Choroid plexus epithelial cell (primary cell): ENCODE data around the gene PADI2.

Source experiments
- DNase-seq: peaks from one replicate; pipeline ENCODE4 v3.0.0-alpha.2; 2010; ENCODE audit warnings: low read depth
- H3K4me3 ChIP-seq: 2 replicates; pipeline ENCODE4 v1.5.1; 2011; ENCODE audit warnings: low read depth, mild to moderate bottlenecking, control low read depth, low read length, moderate library complexity
- TF ChIP-seq, protein P1 (sequence below): conservative IDR thresholded peaks from 2 replicates; pipeline ENCODE4 v1.5.1; 2011; ENCODE audit warnings: low read depth, mild to moderate bottlenecking, control low read depth, inconsistent platforms, low read length, moderate library complexity

Gene PADI2

DNA sequence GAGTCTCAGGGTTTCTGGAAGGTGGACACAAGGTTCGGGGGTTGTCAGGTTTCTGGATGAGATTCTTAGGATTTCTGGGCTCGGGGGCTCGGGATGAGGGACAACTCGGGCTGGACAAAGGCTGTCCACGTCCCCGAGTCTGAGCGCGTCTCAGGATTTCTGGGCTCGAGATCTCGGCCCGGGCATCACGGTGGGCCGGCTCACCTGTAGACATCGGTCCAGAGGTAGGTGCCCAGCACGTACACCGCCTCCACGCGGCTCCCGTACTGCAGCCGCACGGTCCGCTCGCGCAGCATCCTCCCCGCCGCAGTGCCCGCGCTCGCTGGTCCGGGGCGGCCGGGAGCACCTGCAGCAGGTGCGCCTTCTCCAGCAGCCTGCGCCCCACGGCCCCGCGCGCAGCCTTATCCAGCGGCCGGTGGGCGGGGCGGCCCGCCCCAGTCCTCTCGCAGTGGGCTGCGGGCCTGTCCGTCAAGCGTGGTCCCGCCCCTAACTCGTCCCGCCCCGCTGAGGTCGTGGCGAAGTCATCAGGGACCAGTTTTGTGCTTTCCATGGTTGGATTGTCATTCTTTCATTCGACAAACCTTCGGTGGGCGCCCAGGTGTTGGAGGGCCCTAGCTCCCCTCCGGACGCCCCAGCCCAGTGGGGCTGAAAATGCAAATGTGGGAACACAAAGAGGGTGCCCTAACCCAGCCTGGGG lies at the start of gene PADI2:
Gene PADI2, minus strand, starts transcription at position 376 of the 697 bp plus-strand sequence. Its CDS starts 80 bp downstream, at position 296.
- peak; percentile 40 for DNase-seq
- TF ChIP-seq, protein P1, sequence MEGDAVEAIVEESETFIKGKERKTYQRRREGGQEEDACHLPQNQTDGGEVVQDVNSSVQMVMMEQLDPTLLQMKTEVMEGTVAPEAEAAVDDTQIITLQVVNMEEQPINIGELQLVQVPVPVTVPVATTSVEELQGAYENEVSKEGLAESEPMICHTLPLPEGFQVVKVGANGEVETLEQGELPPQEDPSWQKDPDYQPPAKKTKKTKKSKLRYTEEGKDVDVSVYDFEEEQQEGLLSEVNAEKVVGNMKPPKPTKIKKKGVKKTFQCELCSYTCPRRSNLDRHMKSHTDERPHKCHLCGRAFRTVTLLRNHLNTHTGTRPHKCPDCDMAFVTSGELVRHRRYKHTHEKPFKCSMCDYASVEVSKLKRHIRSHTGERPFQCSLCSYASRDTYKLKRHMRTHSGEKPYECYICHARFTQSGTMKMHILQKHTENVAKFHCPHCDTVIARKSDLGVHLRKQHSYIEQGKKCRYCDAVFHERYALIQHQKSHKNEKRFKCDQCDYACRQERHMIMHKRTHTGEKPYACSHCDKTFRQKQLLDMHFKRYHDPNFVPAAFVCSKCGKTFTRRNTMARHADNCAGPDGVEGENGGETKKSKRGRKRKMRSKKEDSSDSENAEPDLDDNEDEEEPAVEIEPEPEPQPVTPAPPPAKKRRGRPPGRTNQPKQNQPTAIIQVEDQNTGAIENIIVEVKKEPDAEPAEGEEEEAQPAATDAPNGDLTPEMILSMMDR: no peak
- H3K4me3 ChIP-seq: no peak within 1 kb of the TSS

DNA sequence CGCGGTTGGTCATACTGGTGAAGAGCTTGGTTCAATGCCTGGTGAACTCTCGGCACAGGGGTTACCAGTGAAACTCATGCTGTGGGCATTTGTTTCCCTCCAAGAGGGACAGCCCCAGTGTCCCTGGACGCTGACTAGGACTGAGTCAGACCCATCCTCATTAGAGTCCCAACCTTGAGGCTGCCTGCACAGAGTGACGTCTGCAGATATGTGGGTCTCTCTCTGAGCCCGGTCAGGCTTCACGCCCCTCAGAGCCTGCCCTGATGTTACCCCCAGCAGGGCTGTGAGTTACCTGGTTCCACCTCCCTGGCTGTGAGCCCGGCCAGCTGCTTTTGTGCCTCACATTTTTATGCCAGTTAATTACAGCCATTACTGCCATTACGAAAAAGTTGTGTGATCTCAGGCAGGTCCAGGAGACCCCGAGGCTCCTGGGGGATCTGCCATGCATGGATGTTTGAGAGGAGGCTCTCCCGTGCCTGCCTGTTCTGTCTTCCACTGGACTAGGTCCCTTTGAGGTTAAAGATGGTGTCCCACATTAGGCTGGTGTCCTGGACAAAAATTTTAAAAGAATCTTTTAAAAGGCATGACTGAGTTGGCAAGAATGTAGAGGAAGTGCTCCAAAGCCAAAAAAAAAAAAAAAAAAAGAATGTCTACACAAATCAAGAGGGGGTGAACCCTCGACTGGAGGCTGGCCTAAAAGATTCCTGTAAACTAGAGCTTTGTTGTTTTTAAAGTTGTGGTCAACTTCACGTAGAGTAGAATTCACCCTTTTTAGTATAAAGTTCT lies 49.0 kb upstream of the PADI2 start:
- H3K4me3 ChIP-seq: no peak overlapping the region
- peak; percentile 76 for DNase-seq
- TF ChIP-seq, protein P1: no peak

DNA sequence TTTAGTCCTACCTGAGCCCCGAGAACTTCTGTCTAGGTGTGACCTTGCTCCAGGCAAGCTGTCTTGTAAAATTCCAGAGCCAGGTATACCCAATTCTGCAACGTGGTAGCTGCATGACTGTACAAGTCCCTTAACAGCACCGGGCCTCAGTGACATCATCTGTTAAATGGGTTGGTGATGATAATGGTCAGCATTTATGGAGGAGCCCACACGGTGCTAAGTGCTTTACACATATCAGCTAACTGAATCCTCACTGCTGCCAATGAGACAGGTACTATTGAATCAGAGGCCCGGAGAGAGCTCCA lies 48.5 kb upstream of the PADI2 start:
- DNase-seq: no peak
- TF ChIP-seq, protein P1: no peak
- H3K4me3 ChIP-seq: no peak overlapping the region

DNA sequence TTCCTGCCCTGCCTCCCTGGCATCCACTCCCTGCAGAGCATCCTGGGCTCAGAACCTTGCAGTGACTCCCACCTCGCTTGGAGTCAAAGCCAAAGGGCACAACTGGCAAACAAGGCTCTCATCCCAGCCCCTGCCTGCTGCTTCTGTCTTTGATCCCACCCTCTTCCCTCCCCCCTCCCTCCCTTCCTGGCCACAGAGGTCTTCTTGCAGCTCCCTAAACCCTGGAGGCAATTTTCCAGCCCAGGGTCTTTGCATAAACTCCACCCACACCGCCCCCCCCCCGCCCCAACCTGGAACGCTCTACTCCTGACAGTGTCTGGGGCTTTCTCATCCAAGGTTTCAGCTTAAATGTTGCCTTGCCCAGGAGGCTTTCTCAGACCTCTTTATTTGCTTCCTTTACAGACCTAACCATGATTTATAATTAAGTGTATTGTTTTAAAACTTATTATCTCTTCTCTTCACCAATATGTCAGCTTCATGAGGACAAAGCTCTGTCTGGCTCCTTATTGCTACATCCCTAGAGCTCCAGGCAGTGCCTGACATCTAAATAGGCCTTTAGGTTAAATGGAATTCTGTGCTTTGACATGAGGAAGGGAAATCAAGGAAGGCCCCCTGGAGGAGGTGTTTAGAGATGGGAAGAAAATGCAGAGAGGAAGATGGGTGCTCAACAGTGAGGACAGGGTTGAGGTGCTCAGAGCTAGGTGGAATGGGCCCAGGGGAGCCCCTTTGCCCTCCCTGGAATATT lies 48.0 kb upstream of the PADI2 start:
- TF ChIP-seq, protein P1: no peak
- no peak overlapping the region for H3K4me3 ChIP-seq
- no peak for DNase-seq

DNA sequence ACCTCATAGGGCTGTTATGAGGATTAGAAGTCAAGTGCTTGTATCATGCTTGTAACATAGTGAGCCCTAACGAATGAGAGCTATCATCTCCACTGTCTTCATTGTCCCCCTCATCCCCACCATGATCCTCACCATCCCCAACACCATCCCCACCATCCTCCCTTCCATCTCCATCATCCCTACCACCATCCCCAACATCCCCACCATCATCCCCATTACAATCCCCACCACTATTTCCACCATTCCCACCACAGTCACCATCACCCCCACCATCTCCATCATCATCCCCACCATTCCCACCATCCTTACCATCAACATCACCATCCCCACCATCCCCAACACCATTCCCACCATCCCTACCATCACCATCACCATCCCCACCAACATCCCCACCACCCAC lies 46.6 kb upstream of the PADI2 start:
- no peak overlapping the region for H3K4me3 ChIP-seq
- TF ChIP-seq, protein P1: no peak
- DNase-seq: no peak

DNA sequence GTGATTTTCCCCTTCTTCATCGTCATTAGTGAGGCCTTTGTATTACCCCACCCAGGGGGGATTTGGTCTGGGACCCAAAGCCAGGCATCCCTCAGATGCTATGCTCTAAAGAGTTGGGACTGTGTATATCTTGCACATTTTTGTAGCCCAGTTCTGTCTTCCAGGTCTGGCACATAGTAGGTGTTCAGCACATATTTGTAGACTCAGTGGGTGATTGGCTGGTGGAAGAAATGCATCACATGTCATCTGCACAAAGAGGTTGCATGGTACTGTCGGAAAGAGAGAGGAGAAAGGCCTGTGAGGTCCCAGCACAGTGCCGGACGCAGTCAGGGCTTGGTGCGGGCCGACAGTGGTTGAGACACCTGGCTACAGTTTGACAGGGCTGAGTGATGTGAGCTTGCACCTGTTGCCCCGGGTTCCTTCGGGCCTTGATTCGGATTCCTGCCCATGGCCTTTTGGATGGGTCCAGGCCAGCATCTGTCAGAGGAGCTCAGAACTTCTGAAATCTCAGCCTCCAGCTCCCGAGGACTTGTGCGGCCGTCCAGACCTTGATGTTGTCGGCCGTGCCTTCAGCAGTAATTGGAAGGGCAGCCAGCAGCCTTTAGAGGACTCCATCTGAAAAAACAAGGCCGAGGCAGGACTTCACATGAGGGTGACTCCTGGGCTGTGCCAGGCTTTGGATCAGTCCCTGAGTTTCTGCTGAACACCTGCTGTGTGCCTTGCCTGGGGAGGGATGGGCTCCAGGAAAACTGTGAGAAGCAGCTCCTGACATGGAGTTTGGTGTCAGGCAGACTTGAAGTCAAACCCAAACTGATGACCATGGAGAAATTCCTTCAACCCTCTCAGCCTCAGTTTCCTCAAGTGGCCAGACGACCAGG lies 44.8 kb upstream of the PADI2 start:
- H3K4me3 ChIP-seq: no peak overlapping the region
- TF ChIP-seq, protein P1: no peak
- DNase-seq: no peak
